Central memory CD8-positive, alpha-beta T cell (primary cell): Measurements from ENCODE around the gene NASP.
A peak's percentile ranks its signal among the peaks of the same experiment; 100 is the strongest.
"Not testable (repeated sequence)": the region's sequence is repeated elsewhere in the genome, so short reads cannot be mapped to it uniquely, and the experiment has no call there.

ENCODE experiments used
- ATAC-seq: fragments of 150-1000 bp; cut with Tn5 transposase; replicated peaks from 2 replicates; pipeline ENCODE4 v1.10.0; 2022; ENCODE audit warnings: mild to moderate bottlenecking, moderate FRiP score, moderate number of reproducible peaks; ENCODE audit not compliant: poor library complexity, severe bottlenecking; ENCODE audit errors: extremely low read depth
- DNase-seq, 2 donors: peaks; one replicate each; pipeline ENCODE4 v3.0.0; 2021; ENCODE audit warnings: low spot score in 2 of 2
- H3K27ac Mint-ChIP-seq: one replicate; pipeline ENCODE4 v1.8.0; 2022; ENCODE audit warnings: low read depth, mild to moderate bottlenecking, moderate library complexity, mixed read lengths
- H3K27me3 Mint-ChIP-seq: one replicate; pipeline ENCODE4 v1.8.0; 2022; ENCODE audit warnings: mixed read lengths
- H3K36me3 Mint-ChIP-seq: one replicate; pipeline ENCODE4 v1.8.0; 2022; ENCODE audit warnings: mild to moderate bottlenecking, moderate library complexity, mixed read lengths; ENCODE audit not compliant: insufficient read depth
- H3K4me1 Mint-ChIP-seq: one replicate; pipeline ENCODE4 v1.8.0; 2022; ENCODE audit warnings: mixed read lengths
- H3K4me3 Mint-ChIP-seq: one replicate; pipeline ENCODE4 v1.8.0; 2022; ENCODE audit warnings: mild to moderate bottlenecking, moderate library complexity, mixed read lengths
- H3K9me3 Mint-ChIP-seq: one replicate; pipeline ENCODE4 v1.8.0; 2022; ENCODE audit warnings: mixed read lengths

Gene NASP

DNA sequence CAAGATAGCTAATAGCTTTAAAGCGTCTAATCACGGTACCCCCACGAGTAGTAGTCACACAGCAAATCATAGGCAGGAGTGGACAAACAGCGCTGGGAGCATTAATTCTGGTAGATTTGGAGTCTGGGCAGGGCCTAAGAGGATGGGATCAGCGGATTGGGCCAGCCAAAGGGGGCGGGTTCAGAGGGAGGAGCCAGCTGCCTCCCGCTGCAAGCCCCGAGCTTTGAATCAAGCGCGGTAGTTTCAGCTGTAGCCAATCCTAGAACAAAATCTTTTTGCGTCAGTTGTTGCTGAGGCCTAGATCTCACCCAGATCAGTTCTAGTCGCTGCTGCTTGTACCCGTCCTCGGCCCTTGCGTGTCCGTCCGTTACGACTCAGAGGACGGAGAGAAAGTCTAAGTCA is 576 bp upstream of the NASP start:
- peaks cover 28% of the 10 kb centered on the region for H3K36me3 Mint-ChIP-seq
- H3K27me3 Mint-ChIP-seq = no peaks in the 10 kb centered on the region
- peak; percentile 72 for ATAC-seq
- H3K27ac Mint-ChIP-seq = peak overlapping the region; percentile 99
- H3K9me3 Mint-ChIP-seq = no peaks in the 10 kb centered on the region
- peak overlapping the region; percentile 100 for H3K4me3 Mint-ChIP-seq
- peak; percentile 86 to 92 for DNase-seq
- peaks cover 38% of the 10 kb centered on the region for H3K4me1 Mint-ChIP-seq

DNA sequence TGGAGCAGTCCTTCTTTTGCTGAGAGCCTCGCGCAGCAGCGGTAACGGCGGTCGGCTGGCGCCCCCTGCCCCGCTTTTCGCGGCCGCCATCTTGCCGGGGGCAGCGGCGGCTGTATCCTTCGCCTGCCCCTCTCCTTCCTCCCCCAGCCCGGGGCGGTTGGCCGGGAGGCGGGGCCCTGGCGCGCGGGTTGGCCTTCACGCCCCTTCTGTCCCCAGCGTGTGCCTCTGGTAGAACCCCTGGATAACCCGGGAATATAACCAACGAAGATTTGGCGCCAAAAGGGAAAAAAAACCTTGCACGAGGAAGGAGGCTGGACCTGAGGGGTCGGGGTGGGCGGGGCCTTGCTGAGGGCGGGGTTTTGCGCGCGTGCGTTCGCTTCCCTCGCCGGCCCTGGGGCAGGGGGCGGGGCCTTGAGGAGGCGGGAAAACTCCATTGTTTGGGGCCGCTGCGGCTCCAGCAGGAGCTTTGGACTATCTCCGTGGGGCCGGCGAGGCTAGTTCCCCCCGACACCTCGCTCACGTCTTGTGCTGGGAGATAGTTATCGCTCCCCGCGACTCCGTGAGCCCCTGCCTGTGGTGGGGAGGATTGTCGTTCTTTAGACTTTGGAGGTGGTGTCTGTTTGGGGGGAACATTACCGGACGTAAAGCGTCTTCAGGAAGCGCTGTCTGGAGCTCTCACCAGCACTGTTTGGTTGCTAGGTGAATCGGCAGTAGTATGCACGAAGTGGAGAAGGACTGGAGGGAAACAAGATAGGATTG is 689 bp downstream of the NASP start:
- ATAC-seq = peak; percentile 63
- H3K36me3 Mint-ChIP-seq = peaks cover 28% of the 10 kb centered on the region
- DNase-seq = peak; percentile 80
- peak overlapping the region; percentile 99 for H3K27ac Mint-ChIP-seq
- peaks cover 38% of the 10 kb centered on the region for H3K4me1 Mint-ChIP-seq
- no peaks in the 10 kb centered on the region for H3K27me3 Mint-ChIP-seq
- H3K4me3 Mint-ChIP-seq = peak overlapping the region; percentile 100
- no peaks in the 10 kb centered on the region for H3K9me3 Mint-ChIP-seq

DNA sequence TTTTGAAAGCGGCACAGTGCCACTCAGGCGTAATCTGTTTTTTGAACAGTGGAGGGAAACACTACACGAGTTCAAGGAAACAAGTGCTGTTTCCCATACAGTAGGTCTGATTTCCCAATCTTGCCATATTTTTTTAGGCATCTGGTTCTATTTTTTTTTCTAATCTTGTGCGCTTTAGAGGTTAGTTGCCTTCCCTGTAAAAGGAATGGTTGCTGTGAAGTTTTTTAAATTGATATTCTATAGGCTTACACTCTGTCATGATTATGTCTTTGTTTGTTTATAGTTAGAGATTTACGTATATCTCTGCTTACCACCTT is 1.2 kb downstream of the NASP start:
- no peak for DNase-seq
- Mint-ChIP-seq H3K27ac (peak overlapping the region; percentile 99), H3K4me1 (peaks cover 38% of the 10 kb centered on the region), H3K27me3 (no peaks in the 10 kb centered on the region), H3K9me3 (no peaks in the 10 kb centered on the region), H3K4me3 (peak overlapping the region; percentile 100), H3K36me3 (peaks cover 28% of the 10 kb centered on the region)
- no peak for ATAC-seq

DNA sequence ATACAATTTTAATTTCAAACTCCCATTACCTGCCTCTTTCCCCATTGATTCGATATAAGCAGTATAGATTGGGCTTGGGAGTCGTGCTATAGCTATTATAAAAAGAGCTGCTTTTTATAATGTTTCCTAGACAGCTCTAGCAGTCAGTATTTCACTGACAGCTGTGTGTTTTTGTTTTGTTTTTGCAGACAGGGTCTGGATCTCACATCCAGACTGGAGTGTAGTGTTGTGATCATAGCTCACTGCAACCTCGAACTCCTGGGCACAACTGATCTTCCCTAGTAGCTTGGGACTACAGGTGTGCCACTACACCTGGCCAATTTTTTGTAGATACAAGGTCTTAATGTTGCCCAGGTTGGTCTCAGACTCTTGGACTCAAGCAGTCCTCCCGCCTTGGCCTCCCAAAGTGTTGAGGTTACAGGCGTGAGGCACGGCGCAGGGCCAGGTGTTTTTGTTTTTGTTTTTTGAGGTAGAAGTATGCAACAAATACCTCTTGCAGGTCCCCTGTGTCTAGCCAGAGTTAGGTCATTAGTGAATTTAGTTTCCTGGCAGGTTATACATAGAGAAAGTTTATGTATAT is 1.7 kb downstream of the NASP start:
- Mint-ChIP-seq H3K27me3 (no peaks in the 10 kb centered on the region), H3K4me3 (peak overlapping the region; percentile 100), H3K36me3 (peaks cover 28% of the 10 kb centered on the region), H3K9me3 (no peaks in the 10 kb centered on the region), H3K27ac (peak overlapping the region; percentile 99), H3K4me1 (peaks cover 38% of the 10 kb centered on the region)
- DNase-seq (peak in 1 of 2 donors; percentile 3), ATAC-seq (no peak)

DNA sequence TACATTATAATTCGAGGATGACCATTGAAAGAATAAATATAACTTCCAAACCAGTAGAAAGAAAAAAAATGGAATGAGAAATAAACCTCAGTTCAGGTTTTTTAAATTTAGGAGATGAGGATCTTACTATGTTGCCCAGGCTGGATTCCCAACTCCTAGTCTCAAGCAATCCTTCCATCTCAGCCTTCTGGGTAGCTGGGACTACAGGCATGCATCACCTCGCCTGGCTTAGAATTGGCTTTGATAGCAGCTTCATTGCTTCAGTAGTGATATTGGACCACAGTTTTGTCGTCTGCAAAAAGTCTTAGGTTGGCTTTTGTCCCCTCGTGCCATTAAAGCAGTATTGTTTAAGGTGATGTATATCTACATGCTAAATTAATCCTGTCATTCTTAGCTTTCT is 2.9 kb downstream of the NASP start:
- ATAC-seq = no peak
- Mint-ChIP-seq H3K9me3 (no peaks in the 10 kb centered on the region), H3K27ac (peak overlapping the region; percentile 99), H3K27me3 (no peaks in the 10 kb centered on the region), H3K4me3 (peak overlapping the region; percentile 100), H3K36me3 (peaks cover 32% of the 10 kb centered on the region), H3K4me1 (peaks cover 38% of the 10 kb centered on the region)
- DNase-seq = peak in 1 of 2 donors; percentile 8

DNA sequence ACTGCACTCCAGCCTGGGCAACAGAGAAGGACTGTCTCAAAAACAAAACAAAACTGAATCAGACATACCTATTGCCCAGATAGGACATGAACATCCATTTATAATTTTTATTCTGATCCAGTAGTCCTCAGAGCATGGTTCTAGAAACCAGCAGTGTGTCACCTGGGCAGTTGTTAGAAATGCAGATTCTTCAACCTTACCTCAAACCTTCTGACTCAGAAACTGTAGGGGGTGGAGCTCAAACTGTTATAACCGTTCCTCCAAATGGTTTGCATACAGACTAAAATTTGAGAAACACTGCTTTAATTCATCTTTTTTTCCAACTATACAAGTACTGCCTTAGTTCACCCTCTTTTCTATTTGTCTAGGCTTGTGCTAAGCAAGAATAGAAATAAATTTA is 6.0 kb downstream of the NASP start:
- no peaks in the 10 kb centered on the region for H3K27me3 Mint-ChIP-seq
- H3K27ac Mint-ChIP-seq = no peak overlapping the region
- no peaks in the 10 kb centered on the region for H3K9me3 Mint-ChIP-seq
- DNase-seq (no peak), ATAC-seq (no peak)
- H3K4me3 Mint-ChIP-seq = no peak overlapping the region
- H3K36me3 Mint-ChIP-seq = peaks cover 34% of the 10 kb centered on the region
- peaks cover 22% of the 10 kb centered on the region for H3K4me1 Mint-ChIP-seq

DNA sequence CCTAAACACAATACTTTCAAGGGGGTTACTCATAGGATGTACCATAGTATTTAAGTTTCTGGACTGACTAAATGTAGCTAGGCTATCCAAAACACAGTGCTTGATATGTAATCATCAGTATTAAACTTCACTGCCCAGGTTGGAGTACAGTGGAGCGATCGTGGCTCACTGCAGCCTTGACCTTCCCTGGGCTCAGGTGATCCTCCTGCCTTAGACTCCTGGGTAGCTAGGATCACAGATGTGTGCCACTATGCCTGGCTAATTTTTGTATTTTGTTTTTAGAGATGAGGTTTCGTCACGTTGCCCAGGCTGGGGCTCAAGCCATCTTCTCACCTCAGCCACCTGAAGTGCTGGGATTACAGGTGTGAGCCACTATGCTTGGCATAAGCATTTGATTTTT is 10.6 kb downstream of the NASP start:
- DNase-seq (no peak), ATAC-seq (no peak)
- H3K27ac Mint-ChIP-seq = no peak overlapping the region
- H3K4me1 Mint-ChIP-seq = peaks cover 21% of the 10 kb centered on the region
- no peaks in the 10 kb centered on the region for H3K27me3 Mint-ChIP-seq
- H3K9me3 Mint-ChIP-seq = no peaks in the 10 kb centered on the region
- H3K36me3 Mint-ChIP-seq = peaks cover 36% of the 10 kb centered on the region
- no peak overlapping the region for H3K4me3 Mint-ChIP-seq

DNA sequence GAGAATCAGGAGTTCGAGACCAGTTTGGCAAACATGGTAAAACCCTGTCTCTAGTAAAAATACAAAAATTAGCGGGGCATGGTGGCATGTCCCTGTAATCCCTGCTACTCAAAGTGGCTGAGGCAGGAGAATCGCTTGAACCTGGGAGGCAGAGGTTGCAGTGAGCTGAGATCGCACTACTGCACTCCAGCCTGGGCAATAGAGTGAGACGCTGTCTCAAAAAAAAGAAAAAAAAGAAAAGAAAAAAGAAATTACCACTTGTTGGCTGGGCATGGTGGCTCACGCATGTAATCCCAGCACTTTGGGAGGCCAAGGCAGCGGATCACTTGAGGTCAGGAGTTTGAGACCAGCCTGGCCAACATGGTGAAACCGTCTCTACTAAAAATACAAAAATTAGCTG is 12.9 kb downstream of the NASP start:
- peaks cover 42% of the 10 kb centered on the region for H3K36me3 Mint-ChIP-seq
- H3K27me3 Mint-ChIP-seq, ATAC-seq, H3K4me3 Mint-ChIP-seq, H3K27ac Mint-ChIP-seq, H3K9me3 Mint-ChIP-seq, DNase-seq: not testable (repeated sequence)
- H3K4me1 Mint-ChIP-seq = peaks cover 41% of the 10 kb centered on the region

DNA sequence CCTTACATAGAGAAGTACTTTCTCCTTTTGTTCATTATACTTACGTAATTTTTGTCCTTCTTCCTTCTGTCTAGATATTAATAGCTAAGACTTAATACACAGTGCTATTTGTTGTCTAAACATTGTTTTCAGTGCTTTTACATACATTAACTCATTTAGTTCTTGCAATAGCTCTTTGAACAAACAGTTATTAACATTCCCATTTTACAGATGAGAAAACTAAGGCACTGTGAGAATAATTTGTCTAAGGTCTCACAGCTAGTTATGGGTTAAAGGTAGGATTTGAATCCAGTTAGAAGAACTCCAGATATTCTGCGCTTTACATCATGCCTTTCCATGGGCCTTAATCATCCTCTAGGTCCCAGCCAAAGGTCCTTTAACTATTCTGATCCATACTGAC is 20.4 kb downstream of the NASP start:
- H3K36me3 Mint-ChIP-seq = peaks cover 49% of the 10 kb centered on the region
- peaks cover 43% of the 10 kb centered on the region for H3K4me1 Mint-ChIP-seq
- H3K9me3 Mint-ChIP-seq = no peaks in the 10 kb centered on the region
- ATAC-seq = no peak
- H3K27me3 Mint-ChIP-seq = no peaks in the 10 kb centered on the region
- no peak overlapping the region for H3K4me3 Mint-ChIP-seq
- DNase-seq = no peak
- H3K27ac Mint-ChIP-seq = peak overlapping the region; percentile 6

DNA sequence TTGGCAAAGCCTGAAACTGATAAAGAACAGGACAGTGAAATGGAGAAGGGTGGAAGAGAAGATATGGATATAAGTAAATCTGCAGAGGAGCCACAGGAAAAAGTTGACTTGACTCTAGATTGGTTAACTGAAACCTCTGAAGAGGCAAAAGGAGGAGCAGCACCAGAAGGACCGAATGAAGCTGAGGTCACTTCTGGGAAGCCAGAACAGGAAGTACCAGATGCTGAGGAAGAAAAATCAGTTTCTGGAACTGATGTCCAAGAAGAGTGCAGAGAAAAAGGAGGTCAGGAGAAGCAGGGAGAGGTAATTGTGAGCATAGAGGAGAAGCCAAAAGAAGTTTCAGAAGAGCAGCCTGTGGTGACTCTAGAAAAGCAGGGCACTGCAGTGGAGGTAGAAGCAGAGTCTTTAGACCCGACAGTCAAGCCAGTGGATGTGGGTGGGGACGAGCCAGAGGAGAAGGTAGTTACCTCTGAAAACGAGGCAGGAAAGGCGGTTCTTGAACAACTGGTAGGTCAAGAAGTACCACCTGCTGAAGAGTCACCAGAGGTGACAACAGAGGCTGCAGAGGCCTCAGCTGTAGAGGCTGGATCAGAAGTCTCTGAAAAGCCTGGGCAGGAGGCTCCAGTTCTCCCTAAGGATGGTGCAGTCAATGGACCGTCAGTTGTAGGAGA is 23.7 kb downstream of the NASP start:
- Mint-ChIP-seq H3K4me3 (no peak overlapping the region), H3K4me1 (peaks cover 21% of the 10 kb centered on the region), H3K36me3 (peaks cover 55% of the 10 kb centered on the region), H3K9me3 (no peaks in the 10 kb centered on the region), H3K27ac (peak overlapping the region; percentile 25), H3K27me3 (no peaks in the 10 kb centered on the region)
- ATAC-seq = no peak
- DNase-seq = no peak

DNA sequence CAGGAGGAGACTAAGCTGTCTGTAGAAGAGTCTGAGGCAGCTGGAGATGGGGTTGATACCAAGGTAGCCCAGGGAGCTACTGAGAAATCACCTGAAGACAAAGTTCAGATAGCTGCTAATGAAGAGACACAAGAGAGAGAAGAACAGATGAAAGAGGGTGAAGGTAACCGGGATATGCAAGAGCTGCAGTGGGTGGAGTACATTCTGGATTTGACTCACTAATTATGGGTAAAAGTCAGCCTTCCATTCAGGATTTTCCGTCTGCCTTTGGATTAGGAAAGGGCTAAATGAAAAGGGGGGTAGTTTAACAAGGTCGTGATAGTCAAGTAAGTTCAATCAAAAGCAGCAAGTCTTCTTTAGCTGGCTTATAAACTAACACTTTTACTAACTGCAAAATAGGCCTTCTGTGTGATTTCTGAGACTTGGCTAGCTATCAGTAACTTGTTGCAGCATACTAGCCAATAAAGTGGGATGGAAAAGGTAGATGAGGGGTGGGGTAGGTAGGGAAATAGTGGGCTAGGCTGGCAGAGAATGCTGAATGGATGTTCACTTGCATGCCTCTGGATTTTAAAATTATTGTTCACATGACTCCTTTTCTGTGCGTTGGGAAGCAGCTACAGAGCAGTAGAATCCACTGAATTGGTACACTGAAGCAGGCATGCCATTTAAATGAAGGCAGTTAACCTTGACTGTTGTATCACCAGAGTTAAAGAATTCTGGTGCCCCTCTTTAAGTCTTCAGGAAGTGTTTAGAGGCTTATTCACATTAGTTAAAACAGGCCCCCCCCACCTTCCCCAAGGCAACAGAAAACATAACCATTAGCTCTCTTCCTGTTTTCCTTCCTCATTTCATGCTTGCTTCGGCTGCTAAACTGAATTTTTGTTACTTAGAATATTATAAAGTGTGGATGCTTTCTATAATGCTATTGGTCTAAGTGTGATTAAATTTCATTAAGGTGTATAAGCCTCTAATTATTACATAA is 24.6 kb downstream of the NASP start:
- DNase-seq = no peak
- Mint-ChIP-seq H3K27me3 (no peaks in the 10 kb centered on the region), H3K27ac (peak overlapping the region; percentile 40), H3K4me1 (peaks cover 21% of the 10 kb centered on the region), H3K9me3 (no peaks in the 10 kb centered on the region), H3K36me3 (peaks cover 48% of the 10 kb centered on the region), H3K4me3 (no peak overlapping the region)
- ATAC-seq = no peak

DNA sequence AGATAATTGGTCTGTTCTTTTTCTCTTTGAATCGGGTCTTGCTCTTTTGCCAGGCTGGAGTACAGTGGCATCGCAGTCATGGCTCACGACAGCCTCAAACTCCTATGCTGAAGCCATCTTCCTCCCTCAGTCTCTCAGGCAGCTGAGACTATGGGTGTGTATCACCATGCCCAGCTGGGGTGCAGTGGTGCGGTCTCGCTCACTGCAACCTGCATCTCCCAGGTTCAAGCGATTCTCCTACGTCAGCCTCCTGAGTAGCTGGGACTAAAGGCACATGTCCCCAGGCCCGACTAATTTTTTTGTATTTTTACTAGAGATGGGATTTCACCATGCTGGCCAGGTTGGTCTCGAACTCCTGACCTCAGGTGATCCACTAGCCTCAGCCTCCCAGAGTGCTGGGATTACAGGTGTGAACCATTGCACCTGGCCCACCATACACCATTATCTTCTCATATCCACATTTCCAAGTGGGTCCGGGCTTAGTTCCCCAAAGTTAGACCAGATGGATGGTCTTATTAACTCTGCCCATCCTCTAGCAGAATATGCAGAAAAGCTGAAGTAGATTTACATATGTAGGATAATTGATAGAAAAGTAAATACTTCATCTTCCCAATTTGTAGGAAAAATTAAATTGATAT is 26.9 kb downstream of the NASP start:
- H3K36me3 Mint-ChIP-seq = peaks cover 54% of the 10 kb centered on the region
- DNase-seq = no peak
- H3K27me3 Mint-ChIP-seq = no peaks in the 10 kb centered on the region
- H3K9me3 Mint-ChIP-seq = no peaks in the 10 kb centered on the region
- no peak overlapping the region for H3K4me3 Mint-ChIP-seq
- peak overlapping the region; percentile 68 for H3K27ac Mint-ChIP-seq
- no peak for ATAC-seq
- peaks cover 16% of the 10 kb centered on the region for H3K4me1 Mint-ChIP-seq
